HG03280 (cell line): ENCODE measurements around the gene PANK2.
"Not testable (repeated sequence)": the region's sequence is repeated elsewhere in the genome, so short reads cannot be mapped to it uniquely, and the experiment has no call there.

Experiments used
- ATAC-seq: cut with Tn5 transposase; IDR thresholded peaks from one replicate; pipeline ENCODE4 v1.9.1; 2021; ENCODE audit warnings: mild to moderate bottlenecking, moderate library complexity; ENCODE audit not compliant: unreplicated experiment

The PANK2 gene

GRCh38 chr20:3869839-3870634, 19.1 kb upstream of the PANK2 start:
- ATAC-seq: no peak

GRCh38 chr20:3871550-3872265, 17.5 kb upstream of the PANK2 start:
- ATAC-seq: no peak

- ATAC-seq: no peak
Measured at GRCh38 chr20:3873507-3873906, 15.7 kb upstream of the PANK2 start.

GRCh38 chr20:3874194-3874844, 14.9 kb upstream of the PANK2 start:
- no peak for ATAC-seq

GRCh38 chr20:3875378-3875974, 13.7 kb upstream of the PANK2 start:
- ATAC-seq: no peak

GRCh38 chr20:3876000-3876399, 13.2 kb upstream of the PANK2 start:
- ATAC-seq: no peak

GRCh38 chr20:3876676-3877075, 12.5 kb upstream of the PANK2 start:
- ATAC-seq: no peak

- not testable (repeated sequence) for ATAC-seq
Measured at GRCh38 chr20:3878921-3879274, 10.3 kb upstream of the PANK2 start.

GRCh38 chr20:3885715-3886114, 3.5 kb upstream of the PANK2 start:
- no peak for ATAC-seq

GRCh38 chr20:3887876-3888620, 1.1 kb upstream of the PANK2 start:
- no peak for ATAC-seq

- peak; percentile 13 for ATAC-seq
Measured at GRCh38 chr20:3889489-3890397, 556 bp downstream of the PANK2 start.

- ATAC-seq: no peak
Measured at GRCh38 chr20:3890398-3890751, 1.2 kb downstream of the PANK2 start.

- ATAC-seq: no peak
Measured at GRCh38 chr20:3890999-3891929, 2.1 kb downstream of the PANK2 start.

GRCh38 chr20:3894796-3895195, 5.6 kb downstream of the PANK2 start:
- ATAC-seq: no peak

- no peak for ATAC-seq
Measured at GRCh38 chr20:3896302-3896701, 7.1 kb downstream of the PANK2 start.

- ATAC-seq: no peak
Measured at GRCh38 chr20:3896853-3897583, 7.8 kb downstream of the PANK2 start.

- ATAC-seq: not testable (repeated sequence)
Measured at GRCh38 chr20:3898181-3898580, 9.0 kb downstream of the PANK2 start.

GRCh38 chr20:3898639-3899038, 9.5 kb downstream of the PANK2 start:
- ATAC-seq: no peak
